Posterior vena cava (tissue), 2 donors: ENCODE results near the gene TMC8. TPM values are rescaled to one million over a fixed set of nuclear protein-coding genes. Genes with fewer than 3 reads are reported as not detected.

ENCODE experiments used
- DNase-seq: peaks from one replicate; pipeline ENCODE4 v3.0.0-alpha.2; 2020; ENCODE audit warnings: low spot score
- intact Hi-C, 2 donors: fragments of 100-400 bp; cut with DNase I; formaldehyde crosslinking; loops; one replicate each; pipeline versions ENCODE4 v1.14.1 to v1.14.2; 2022 to 2023
- total RNA-seq, 2 donors: library from RNA; stranded (reverse); fragmentation: NEBNext Ultra II Directional; extraction: Animal tissue kit (Norgen Biotek cat#: 25700); gene quantifications; one replicate each; pipeline ENCODE4 v1.2.1, GENCODE V29; 2021
- donor health status: DM: yes; HTN: yes; CAD: no.
- donor health status: DM: yes; HTN: yes; CAD: no.

Gene TMC8
- total RNA-seq, 2 donors from 2014 or later = 6.4 to 15.7 TPM

- peak; percentile 93 for DNase-seq
- intact Hi-C loops = no loop called here
Observed at GRCh38 chr17:78144147-78144719, 13.7 kb downstream of the TMC8 start.

GRCh38 chr17:78144736-78145641 lies 14.4 kb downstream of the TMC8 start:
- intact Hi-C loops = no loop called here
- DNase-seq = peak; percentile 80

GRCh38 chr17:78146471-78146869 lies 15.9 kb downstream of the TMC8 start:
- intact Hi-C loops = no loop called here
- DNase-seq = peak; percentile 47

GRCh38 chr17:78146881-78147280 lies 16.3 kb downstream of the TMC8 start:
- intact Hi-C loops = no loop called here
- DNase-seq = peak; percentile 46

- intact Hi-C loops = no loop called here
- peak; percentile 66 for DNase-seq
Observed at GRCh38 chr17:78147315-78147998, 16.9 kb downstream of the TMC8 start.

GRCh38 chr17:78148286-78149016 lies 17.9 kb downstream of the TMC8 start:
- DNase-seq = no peak
- intact Hi-C loops = no loop called here

- DNase-seq = no peak
- intact Hi-C loops = no loop called here
Observed at GRCh38 chr17:78151514-78152008, 21.0 kb downstream of the TMC8 start.

- no peak for DNase-seq
- intact Hi-C loops = no loop called here
Observed at GRCh38 chr17:78154903-78155811, 24.6 kb downstream of the TMC8 start.

- no peak for DNase-seq
- intact Hi-C loops = no loop called here
Observed at GRCh38 chr17:78159575-78160158, 29.1 kb downstream of the TMC8 start.

GRCh38 chr17:78163881-78164747 lies 33.5 kb downstream of the TMC8 start:
- DNase-seq = no peak
- intact Hi-C loops = no loop called here

- intact Hi-C loops = no loop called here
- DNase-seq = no peak
Observed at GRCh38 chr17:78164748-78165607, 34.4 kb downstream of the TMC8 start.

GRCh38 chr17:78166416-78166815 lies 35.8 kb downstream of the TMC8 start:
- intact Hi-C loops = no loop called here
- DNase-seq = no peak

GRCh38 chr17:78168242-78168902 lies 37.8 kb downstream of the TMC8 start, which contains the start of gene SYNGR2:
TSS of gene SYNGR2 (plus strand) at chr17:78168581. CDS start at chr17:78168617, 36 bp downstream.
- intact Hi-C loops = no loop called here
- peak; percentile 94 for DNase-seq

GRCh38 chr17:78168903-78169793 lies 38.6 kb downstream of the TMC8 start:
- intact Hi-C loops = no loop called here
- no peak for DNase-seq
